ENCODE data around the gene MESP1.

DNA sequence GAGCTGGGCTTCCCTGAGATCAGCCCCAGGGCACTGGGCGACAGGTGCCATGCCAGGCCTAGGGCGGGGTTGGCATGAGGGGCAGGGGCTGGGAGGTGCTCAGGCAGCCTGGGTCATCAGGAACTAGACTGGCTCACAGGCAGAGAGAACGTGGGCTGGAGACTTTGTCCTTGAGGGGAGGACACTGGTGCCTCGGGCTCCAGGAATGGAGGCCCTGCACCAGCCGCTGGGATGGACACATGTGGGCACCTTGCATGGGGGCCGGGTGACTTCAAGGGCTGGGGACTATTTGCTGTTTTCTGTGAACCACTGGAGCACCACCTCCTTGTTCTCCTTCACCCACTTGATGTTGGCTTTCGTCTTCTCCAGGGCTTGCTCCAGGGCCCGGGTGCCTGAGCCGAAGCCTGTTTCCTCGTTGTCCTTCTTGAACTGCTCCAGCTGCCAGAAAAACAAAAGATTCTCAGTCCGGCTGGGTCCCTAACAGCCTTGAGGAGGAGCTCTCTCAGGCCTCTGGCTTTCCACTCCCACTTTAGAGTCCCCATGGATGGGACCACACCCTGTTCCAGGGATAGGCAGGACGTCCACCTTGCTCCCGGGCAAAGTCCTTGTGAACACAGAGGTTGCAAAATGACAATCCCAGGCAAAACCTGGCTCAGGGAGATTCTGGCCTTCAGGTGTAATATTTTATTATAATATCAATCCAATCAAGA lies 34.2 kb upstream of the MESP1 start:
- TF ChIP-seq CTCF (optimal IDR thresholded peaks at IDR 0.05 in 1 of 3, IDR thresholded peaks at IDR 0.05 in 1 of 3, conservative IDR thresholded peaks at IDR 0.05 in 1 of 3; ENCODE audit: extremely low read depth in 1 of 3, insufficient read depth in 2 of 3, low read length in 3 of 3) (no peak), EZH2 (IDR thresholded peaks at IDR 0.05; ENCODE audit: low read length) (no peak)
